Skeletal muscle satellite cell (primary cell): ENCODE data around the gene MDFIC.

ENCODE experiments used
- H3K27me3 ChIP-seq: 2 replicates; pipeline ENCODE4 v1.7.0; 2013; ENCODE audit warnings: low read length; ENCODE audit not compliant: control insufficient read depth, insufficient read depth
- H3K36me3 ChIP-seq: 2 replicates; pipeline ENCODE4 v1.7.0; 2013; ENCODE audit warnings: mild to moderate bottlenecking, control low read depth, low read length; ENCODE audit not compliant: insufficient read depth
- H3K4me1 ChIP-seq: 2 replicates; pipeline ENCODE4 v1.7.0; 2013; ENCODE audit warnings: low read length; ENCODE audit not compliant: control insufficient read depth, insufficient read depth
- H3K4me2 ChIP-seq: 2 replicates; pipeline ENCODE4 v1.7.0; 2013; ENCODE audit warnings: mild to moderate bottlenecking, low read length
- H3K4me3 ChIP-seq: 2 replicates; pipeline ENCODE4 v1.7.0; 2013; ENCODE audit warnings: low read length
- H3K9ac ChIP-seq: 2 replicates; pipeline ENCODE4 v1.7.0; 2013; ENCODE audit warnings: mild to moderate bottlenecking, low read depth, low read length, moderate library complexity
- H3K9me3 ChIP-seq: replicated peaks from 2 replicates; pipeline ENCODE4 v1.7.0; 2013; ENCODE audit warnings: mild to moderate bottlenecking, control low read depth, low read length

The MDFIC gene

DNA sequence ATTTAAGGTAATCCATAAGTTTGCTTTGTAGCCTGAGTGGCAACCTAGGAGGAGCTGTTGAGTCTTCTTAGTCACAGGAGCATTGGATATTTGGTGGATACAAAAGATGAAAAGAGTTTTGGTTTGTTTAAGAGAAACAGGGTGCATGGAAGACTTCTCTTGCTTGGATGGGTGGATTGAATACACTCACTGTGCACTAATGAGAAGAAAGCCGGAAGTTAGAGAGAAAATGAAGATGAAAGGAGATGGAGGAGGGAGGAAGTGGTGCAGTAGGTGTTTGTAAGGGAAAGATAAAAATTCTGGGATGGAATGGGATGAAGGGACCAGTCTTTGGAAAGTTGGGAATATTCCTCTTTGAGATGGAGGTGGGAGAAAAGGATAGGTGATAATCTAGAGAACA, 7.7 kb downstream of the MDFIC start:
- Histone ChIP-seq H3K36me3 (peaks cover 13% of the 10 kb centered on the region), H3K9ac (no peak overlapping the region), H3K4me3 (no peak overlapping the region), H3K9me3 (no peaks in the 10 kb centered on the region), H3K4me2 (peak overlapping the region; percentile 72), H3K27me3 (no peaks in the 10 kb centered on the region), H3K4me1 (peaks cover 29% of the 10 kb centered on the region)

DNA sequence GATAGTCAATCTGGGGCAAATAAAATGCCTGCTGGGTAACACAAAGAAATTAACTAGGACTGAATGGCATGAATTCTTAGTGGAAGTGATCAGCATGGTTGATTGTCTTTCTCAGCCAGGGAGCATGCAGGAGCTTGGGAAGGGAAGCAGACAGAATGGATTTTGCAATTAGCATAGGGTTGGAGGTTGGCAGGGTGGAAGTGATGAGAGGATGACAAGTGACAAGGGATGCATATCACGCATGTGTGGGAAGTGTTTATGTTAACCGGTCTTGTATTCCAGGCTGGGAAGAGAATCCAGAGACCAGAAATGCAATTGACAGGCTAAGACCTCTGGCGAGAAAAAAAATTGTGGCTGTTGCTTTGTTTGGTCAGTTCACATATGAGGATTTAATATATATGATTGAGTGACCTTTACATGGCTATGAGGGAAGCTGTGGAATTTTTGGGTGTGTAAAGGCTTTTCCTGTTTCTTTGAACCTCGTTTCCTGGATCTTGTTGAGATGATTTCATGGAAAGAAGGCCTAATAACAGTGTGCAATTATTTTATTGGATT, 8.3 kb downstream of the MDFIC start:
- H3K4me2 ChIP-seq, result peak overlapping the region; percentile 72
- no peaks in the 10 kb centered on the region for H3K27me3 ChIP-seq
- H3K4me1 ChIP-seq, result peaks cover 29% of the 10 kb centered on the region
- peak overlapping the region; percentile 49 for H3K9ac ChIP-seq
- no peak overlapping the region for H3K4me3 ChIP-seq
- H3K36me3 ChIP-seq, result peaks cover 13% of the 10 kb centered on the region
- H3K9me3 ChIP-seq, result no peaks in the 10 kb centered on the region

DNA sequence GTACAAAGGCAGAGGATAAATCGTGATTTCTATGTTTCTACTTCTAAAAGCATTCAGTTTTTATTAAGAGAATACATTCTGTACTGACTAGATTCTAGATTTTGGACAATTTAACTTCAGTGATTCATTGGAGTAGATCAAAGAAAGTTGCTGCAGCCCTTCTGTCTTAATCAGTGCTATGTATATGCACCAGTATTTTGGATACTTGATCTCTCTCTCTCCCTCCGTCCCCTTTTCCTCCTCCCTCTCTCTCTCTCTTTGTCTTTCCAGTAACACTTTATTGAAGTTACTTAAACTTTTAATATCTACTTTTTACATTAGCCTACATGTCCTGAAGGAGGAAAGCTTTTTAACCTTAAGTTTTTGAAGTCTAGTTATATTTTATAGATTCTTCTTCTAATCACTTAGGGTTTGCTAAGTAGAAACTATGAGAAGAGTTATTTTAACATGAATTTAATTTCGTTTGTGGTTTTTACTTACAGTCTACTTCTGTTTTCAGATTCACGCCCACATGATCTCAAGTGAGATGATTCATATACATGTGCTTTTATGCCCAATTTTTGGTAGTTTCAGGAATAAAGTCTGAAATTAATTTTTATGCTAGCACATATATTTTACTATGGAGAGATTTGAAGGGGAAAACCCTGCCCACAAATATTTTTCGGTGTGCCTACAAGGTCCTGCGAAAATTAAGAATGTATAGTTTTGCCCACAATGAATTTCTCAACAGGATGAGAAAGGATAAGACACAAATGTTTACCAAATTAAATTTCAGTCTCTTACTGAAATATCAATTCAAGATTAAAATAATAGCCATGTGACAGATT, 9.1 kb downstream of the MDFIC start:
- H3K9me3 ChIP-seq, result no peaks in the 10 kb centered on the region
- H3K36me3 ChIP-seq, result peaks cover 8% of the 10 kb centered on the region
- peak overlapping the region; percentile 72 for H3K4me2 ChIP-seq
- H3K4me1 ChIP-seq, result peaks cover 29% of the 10 kb centered on the region
- H3K4me3 ChIP-seq, result peak overlapping the region; percentile 28
- H3K27me3 ChIP-seq, result no peaks in the 10 kb centered on the region
- peak overlapping the region; percentile 49 for H3K9ac ChIP-seq

DNA sequence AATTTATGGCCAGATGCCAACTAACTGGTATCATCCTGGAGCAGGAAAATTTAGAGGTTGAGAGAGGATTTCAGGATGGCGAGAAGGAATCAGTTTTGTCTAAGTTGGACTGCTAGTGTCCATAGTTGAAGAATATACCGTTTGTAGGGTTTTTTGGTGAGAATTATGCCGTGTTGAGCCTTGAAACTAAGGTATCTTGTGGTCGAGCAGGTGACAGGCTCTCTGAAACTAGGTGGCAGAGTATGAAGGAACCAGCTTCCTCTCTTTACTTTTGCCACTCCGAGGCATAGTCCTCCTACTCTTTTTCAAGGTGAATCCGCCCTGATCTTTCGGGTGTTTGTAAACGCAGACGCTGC, 9.7 kb downstream of the MDFIC start:
- H3K4me3 ChIP-seq, result peak overlapping the region; percentile 28
- H3K9me3 ChIP-seq, result no peaks in the 10 kb centered on the region
- peaks cover 8% of the 10 kb centered on the region for H3K36me3 ChIP-seq
- peaks cover 29% of the 10 kb centered on the region for H3K4me1 ChIP-seq
- peak overlapping the region; percentile 49 for H3K9ac ChIP-seq
- H3K27me3 ChIP-seq, result no peaks in the 10 kb centered on the region
- peak overlapping the region; percentile 72 for H3K4me2 ChIP-seq

DNA sequence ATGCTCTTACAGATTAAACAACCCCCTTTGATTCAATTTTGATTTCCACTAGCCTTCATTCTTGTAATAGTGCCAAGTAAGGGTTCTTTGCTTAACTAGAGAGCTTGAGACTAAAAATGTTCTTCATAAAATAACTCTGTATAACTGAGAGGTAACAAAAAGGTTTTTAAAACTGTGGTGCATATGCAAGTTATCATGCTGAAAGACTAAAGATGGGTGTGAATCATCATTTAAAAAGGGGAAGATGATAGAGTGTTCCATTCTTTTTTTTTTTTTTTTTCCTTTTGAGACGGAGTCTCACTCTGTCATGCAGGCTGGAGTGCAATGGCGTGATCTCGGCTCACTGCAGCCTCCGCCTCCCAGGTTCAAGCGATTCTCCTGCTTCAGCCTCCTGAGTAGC, 11.1 kb downstream of the MDFIC start:
- H3K4me3 ChIP-seq, result no peak overlapping the region
- H3K27me3 ChIP-seq, result no peaks in the 10 kb centered on the region
- peaks cover 29% of the 10 kb centered on the region for H3K4me1 ChIP-seq
- H3K36me3 ChIP-seq, result peaks cover 5% of the 10 kb centered on the region
- H3K4me2 ChIP-seq, result no peak overlapping the region
- no peaks in the 10 kb centered on the region for H3K9me3 ChIP-seq
- no peak overlapping the region for H3K9ac ChIP-seq

DNA sequence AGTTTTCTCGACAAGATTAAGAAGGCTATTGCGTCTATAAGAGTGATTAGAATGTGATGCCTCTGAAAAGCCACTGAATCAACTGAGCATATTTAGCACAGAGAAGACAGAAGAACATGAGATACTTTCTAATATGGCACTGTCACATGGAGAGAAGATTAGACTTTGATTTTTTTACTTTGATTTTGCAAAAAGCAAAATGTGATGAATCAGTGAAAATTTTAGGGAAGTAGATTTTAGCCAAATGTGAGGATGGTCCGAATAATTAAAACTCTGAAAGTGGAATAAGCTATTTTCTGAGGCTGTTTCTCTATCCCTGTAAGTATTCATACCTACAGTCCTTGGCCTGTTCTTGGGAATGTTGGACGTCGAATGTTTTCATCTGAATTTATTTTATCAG, 11.8 kb downstream of the MDFIC start:
- Histone ChIP-seq H3K4me1 (peaks cover 34% of the 10 kb centered on the region), H3K27me3 (no peaks in the 10 kb centered on the region), H3K4me2 (no peak overlapping the region), H3K9me3 (no peaks in the 10 kb centered on the region), H3K9ac (no peak overlapping the region), H3K4me3 (no peak overlapping the region), H3K36me3 (no peaks in the 10 kb centered on the region)

DNA sequence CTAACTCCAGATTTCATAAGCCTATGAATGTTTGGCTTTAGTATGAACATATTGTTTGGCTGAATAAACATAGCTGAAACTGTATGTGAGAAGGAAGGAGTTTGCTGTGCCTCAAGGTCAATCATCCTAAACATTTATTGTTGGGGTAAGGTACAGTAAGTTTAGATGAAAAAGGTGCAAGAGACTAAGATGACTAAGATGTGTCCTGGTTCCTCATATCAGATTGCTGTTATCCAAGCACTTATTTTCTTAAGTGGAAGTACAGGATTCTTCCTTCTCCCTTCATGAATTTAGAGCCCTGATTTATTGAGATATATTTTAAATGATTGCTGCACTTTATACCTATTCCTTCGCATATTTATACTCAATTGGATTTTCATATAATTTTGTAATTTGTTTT, 12.2 kb downstream of the MDFIC start:
- no peak overlapping the region for H3K4me3 ChIP-seq
- no peaks in the 10 kb centered on the region for H3K36me3 ChIP-seq
- H3K9me3 ChIP-seq, result no peaks in the 10 kb centered on the region
- H3K27me3 ChIP-seq, result no peaks in the 10 kb centered on the region
- no peak overlapping the region for H3K4me2 ChIP-seq
- peaks cover 38% of the 10 kb centered on the region for H3K4me1 ChIP-seq
- H3K9ac ChIP-seq, result no peak overlapping the region

DNA sequence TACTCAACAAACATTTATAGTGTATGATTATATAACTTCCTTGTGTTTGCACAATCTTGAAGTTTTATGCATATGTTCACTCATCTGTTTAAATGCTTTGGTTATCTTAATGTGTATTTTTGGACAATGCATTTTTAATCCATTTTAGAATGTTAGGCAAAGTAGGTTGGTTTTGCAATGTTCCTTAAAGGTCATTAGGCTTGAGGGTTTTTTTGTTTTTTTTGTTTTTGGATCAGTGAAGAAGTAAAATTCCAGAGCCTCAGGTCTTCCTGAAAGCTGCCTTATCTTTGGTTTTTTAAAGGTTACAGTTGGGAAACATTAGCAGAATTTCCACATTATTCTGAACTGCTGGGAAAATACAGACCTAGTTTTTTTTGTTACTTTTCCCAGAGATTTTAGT, 12.8 kb downstream of the MDFIC start:
- Histone ChIP-seq H3K9me3 (no peaks in the 10 kb centered on the region), H3K4me2 (no peak overlapping the region), H3K9ac (no peak overlapping the region), H3K4me3 (no peak overlapping the region), H3K4me1 (peaks cover 40% of the 10 kb centered on the region), H3K36me3 (no peaks in the 10 kb centered on the region), H3K27me3 (no peaks in the 10 kb centered on the region)

DNA sequence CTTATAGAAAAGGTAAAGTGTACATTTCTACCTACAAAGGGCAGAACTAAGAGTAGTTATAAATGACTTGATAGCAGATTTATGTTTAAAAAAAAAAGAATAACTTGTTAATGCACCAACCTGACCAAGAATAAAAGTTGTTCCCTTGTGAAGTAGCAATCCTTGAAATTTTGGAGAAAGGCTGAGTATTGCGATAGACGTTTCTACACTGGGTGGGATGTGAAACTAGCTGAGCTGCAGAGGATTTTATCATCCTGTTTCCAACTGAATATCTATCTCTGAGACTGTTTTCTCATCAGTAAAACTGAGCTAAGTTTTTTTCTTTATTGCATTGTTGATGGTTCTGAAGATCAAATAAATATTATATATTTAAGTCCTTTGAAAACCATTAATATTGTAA, 14.6 kb downstream of the MDFIC start:
- H3K27me3 ChIP-seq, result no peaks in the 10 kb centered on the region
- H3K4me1 ChIP-seq, result peaks cover 29% of the 10 kb centered on the region
- no peak overlapping the region for H3K9ac ChIP-seq
- H3K4me3 ChIP-seq, result no peak overlapping the region
- no peaks in the 10 kb centered on the region for H3K36me3 ChIP-seq
- no peak overlapping the region for H3K4me2 ChIP-seq
- no peaks in the 10 kb centered on the region for H3K9me3 ChIP-seq

DNA sequence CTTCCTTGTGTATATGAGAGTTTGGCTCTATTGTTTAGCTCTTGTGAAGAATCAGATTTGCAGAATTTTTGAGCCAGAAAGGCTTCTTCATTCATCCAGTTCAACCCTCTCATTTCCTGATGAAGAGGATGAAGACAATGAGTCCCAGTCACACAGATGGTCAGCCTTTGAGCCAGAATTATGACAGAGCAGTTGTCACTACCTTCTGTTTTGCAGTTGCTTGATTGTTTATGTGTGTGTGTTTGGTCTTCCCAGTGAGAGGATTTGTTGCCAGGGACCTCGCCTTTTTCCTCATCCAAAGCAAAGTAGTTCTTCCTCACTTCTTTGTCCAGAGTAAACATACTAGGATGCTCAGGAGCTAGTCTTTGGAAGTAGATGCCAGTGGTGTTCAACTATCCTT, 15.6 kb downstream of the MDFIC start:
- H3K4me2 ChIP-seq, result no peak overlapping the region
- peaks cover 3% of the 10 kb centered on the region for H3K36me3 ChIP-seq
- H3K4me3 ChIP-seq, result no peak overlapping the region
- H3K9me3 ChIP-seq, result no peaks in the 10 kb centered on the region
- peaks cover 26% of the 10 kb centered on the region for H3K4me1 ChIP-seq
- no peaks in the 10 kb centered on the region for H3K27me3 ChIP-seq
- no peak overlapping the region for H3K9ac ChIP-seq

DNA sequence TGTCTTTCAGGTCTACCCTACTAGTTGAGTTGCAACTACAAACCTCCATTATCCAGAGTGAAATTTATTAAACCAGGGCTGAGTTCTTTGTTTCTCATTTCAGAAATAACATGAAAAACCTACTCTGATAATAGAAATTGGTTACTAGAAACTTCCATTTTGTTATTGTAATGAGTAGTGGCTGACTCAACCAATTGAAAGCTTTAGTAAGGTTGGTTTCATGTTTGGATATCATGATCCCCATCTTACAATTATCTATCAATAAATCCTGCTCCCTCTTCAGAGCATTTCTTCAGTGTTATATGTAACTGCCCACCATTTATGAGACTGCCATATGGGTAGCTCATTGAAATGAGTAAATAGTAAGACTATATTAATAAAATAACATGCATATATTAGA, 16.9 kb downstream of the MDFIC start:
- H3K27me3 ChIP-seq, result no peaks in the 10 kb centered on the region
- peaks cover 30% of the 10 kb centered on the region for H3K4me1 ChIP-seq
- no peak overlapping the region for H3K9ac ChIP-seq
- H3K4me3 ChIP-seq, result no peak overlapping the region
- H3K9me3 ChIP-seq, result no peaks in the 10 kb centered on the region
- peak overlapping the region; percentile 16 for H3K4me2 ChIP-seq
- H3K36me3 ChIP-seq, result peaks cover 4% of the 10 kb centered on the region
